ENCODE results near the gene ESRRG. TPM values are rescaled to one million over a fixed set of nuclear protein-coding genes. Genes with fewer than 3 reads are reported as not detected.

Gene ESRRG
- total RNA-seq, 1 donor from 2014 or later, result not detected

- Histone ChIP-seq H3K36me3 (ENCODE audit: control insufficient read depth, insufficient read depth, low read length) (no peaks in the 10 kb centered on the region), H3K27me3 (ENCODE audit: control insufficient read depth, insufficient read depth, low read length) (no peaks in the 10 kb centered on the region), H3K4me3 (ENCODE audit: low read depth, low read length) (no peak overlapping the region)
- DNase-seq (ENCODE audit: low read depth), result peak; percentile 11
- FAIRE-seq, result peak; percentile 58
- no peak for TF ChIP-seq CTCF (IDR thresholded peaks at IDR 0.05; ENCODE audit: insufficient read depth, low read length, severe bottlenecking)
These were observed 36.1 kb downstream of the ESRRG start for GRCh38 chr1:216686860-216687766.

- no peaks in the 10 kb centered on the region for H3K36me3 ChIP-seq (ENCODE audit: control insufficient read depth, insufficient read depth, low read length)
These were observed 40.5 kb downstream of the ESRRG start for GRCh38 chr1:216682752-216683151.

GRCh38 chr1:216679108-216679507 is 44.1 kb downstream of the ESRRG start:
- no peaks in the 10 kb centered on the region for H3K27me3 ChIP-seq (ENCODE audit: control insufficient read depth, insufficient read depth, low read length)
- FAIRE-seq (no peak), DNase-seq (ENCODE audit: low read depth) (no peak)
- no peak overlapping the region for H3K4me3 ChIP-seq (ENCODE audit: low read depth, low read length)
- no peak for TF ChIP-seq CTCF (IDR thresholded peaks at IDR 0.05; ENCODE audit: insufficient read depth, low read length, severe bottlenecking)
- no peaks in the 10 kb centered on the region for H3K36me3 ChIP-seq (ENCODE audit: control insufficient read depth, insufficient read depth, low read length)

More at GRCh38 chr1:216682752-216683151, 40.5 kb downstream of the ESRRG start:
- no peaks in the 10 kb centered on the region for H3K27me3 ChIP-seq (ENCODE audit: control insufficient read depth, insufficient read depth, low read length)
- TF ChIP-seq CTCF (IDR thresholded peaks at IDR 0.05; ENCODE audit: insufficient read depth, low read length, severe bottlenecking), result no peak
- no peak for FAIRE-seq
- DNase-seq (ENCODE audit: low read depth), result no peak
- H3K4me3 ChIP-seq (ENCODE audit: low read depth, low read length), result no peak overlapping the region

GRCh38 chr1:216670118-216670883 is 52.9 kb downstream of the ESRRG start:
- peak; percentile 91 for FAIRE-seq
- no peaks in the 10 kb centered on the region for H3K36me3 ChIP-seq (ENCODE audit: control insufficient read depth, insufficient read depth, low read length)
- H3K27me3 ChIP-seq (ENCODE audit: control insufficient read depth, insufficient read depth, low read length), result no peaks in the 10 kb centered on the region
- no peak for TF ChIP-seq CTCF (IDR thresholded peaks at IDR 0.05; ENCODE audit: insufficient read depth, low read length, severe bottlenecking)
- DNase-seq (ENCODE audit: low read depth), result peak; percentile 58
- H3K4me3 ChIP-seq (ENCODE audit: low read depth, low read length), result no peak overlapping the region

GRCh38 chr1:216666441-216666840 is 56.8 kb downstream of the ESRRG start:
- no peak for DNase-seq (ENCODE audit: low read depth)
- no peak overlapping the region for H3K4me3 ChIP-seq (ENCODE audit: low read depth, low read length)
- TF ChIP-seq CTCF (IDR thresholded peaks at IDR 0.05; ENCODE audit: insufficient read depth, low read length, severe bottlenecking), result no peak
- H3K36me3 ChIP-seq (ENCODE audit: control insufficient read depth, insufficient read depth, low read length), result no peaks in the 10 kb centered on the region
- H3K27me3 ChIP-seq (ENCODE audit: control insufficient read depth, insufficient read depth, low read length), result no peaks in the 10 kb centered on the region
- FAIRE-seq, result no peak
